Measurements from ENCODE around the gene TTLL9.

DNA sequence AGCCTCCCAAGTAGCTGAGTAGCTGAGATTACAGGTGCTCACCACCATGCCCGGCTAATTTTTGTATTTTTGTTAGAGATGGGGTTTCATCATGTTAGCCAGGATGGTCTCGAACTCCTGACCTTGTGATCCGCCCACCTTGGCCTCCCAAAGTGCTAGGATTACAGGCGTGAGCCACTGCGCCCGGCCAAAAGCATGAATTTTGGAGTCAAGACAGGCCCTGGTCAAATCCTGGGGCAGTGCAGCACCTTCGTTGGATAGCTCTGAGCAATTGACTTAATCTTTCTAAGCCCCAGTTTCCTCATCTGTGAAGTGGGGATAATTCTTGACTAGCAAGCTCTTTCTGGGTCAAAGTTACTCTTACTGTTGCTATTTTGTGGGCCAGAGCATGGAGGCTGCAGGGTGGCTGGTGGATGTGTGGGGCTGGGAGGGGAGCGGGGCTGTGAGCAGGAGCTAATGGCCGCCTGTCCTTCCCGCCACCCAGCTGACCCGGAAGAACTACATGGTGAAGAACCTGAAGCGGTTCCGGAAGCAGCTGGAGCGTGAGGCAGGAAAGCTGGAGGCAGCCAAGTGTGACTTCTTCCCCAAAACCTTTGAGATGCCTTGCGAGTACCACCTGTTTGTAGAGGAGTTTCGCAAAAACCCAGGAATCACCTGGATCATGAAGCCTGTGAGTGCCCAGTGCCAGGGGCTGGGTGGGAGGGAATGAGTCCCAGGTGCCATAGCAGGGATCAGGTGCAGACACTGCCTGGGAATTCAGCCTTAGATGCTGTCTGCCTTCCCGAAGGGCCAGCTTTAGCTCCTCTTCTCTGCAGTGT, 39.0 kb downstream of the TTLL9 start:
- no peak for TF ChIP-seq POLR2A (IDR thresholded peaks at IDR 0.05; ENCODE audit: insufficient read depth in 1 of 2, low read depth in 2 of 2, low read length in 2 of 2)
- TF ChIP-seq, protein P1, sequence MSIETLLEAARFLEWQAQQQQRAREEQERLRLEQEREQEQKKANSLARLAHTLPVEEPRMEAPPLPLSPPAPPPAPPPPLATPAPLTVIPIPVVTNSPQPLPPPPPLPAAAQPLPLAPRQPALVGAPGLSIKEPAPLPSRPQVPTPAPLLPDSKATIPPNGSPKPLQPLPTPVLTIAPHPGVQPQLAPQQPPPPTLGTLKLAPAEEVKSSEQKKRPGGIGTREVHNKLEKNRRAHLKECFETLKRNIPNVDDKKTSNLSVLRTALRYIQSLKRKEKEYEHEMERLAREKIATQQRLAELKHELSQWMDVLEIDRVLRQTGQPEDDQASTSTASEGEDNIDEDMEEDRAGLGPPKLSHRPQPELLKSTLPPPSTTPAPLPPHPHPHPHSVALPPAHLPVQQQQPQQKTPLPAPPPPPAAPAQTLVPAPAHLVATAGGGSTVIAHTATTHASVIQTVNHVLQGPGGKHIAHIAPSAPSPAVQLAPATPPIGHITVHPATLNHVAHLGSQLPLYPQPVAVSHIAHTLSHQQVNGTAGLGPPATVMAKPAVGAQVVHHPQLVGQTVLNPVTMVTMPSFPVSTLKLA (IDR thresholded peaks at IDR 0.05), result no peak

Data from HepG2 (cell line).